Activated T-cell treated with anti-CD3 and anti-CD28 coated beads, Interleukin-2, amount 50 U/mL, for 1 hour (primary cell): Measurements from ENCODE around the gene CXCL17.
"Not testable (repeated sequence)": the region's sequence is repeated elsewhere in the genome, so short reads cannot be mapped to it uniquely, and the experiment has no call there.

Experiments
- DNase-seq: peaks from one replicate; pipeline ENCODE4 v3.0.0-alpha.2; 2020

Gene CXCL17

DNA sequence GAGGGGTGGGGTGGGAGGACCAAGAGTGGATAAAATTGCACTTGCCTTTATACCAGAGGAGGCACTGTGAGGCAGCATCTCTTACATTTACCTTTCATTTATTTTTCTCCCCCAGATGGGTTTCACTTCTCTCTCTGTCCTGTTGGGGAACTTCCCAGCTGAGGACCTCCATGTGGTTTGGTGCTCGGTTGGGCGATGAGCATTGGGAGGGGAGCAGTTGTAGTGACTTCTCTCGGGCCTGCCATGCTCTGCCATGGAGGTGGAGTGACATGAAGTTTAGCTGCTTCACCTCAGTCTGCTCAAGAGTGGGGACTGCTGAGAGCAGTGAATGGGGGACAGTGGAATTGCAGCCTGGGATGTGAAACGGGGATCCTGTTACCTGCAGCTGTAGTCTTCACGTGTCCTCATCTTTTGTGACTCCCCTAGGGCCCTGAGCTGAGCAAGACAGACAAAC is 23.1 kb upstream of the CXCL17 start:
- DNase-seq = no peak

DNA sequence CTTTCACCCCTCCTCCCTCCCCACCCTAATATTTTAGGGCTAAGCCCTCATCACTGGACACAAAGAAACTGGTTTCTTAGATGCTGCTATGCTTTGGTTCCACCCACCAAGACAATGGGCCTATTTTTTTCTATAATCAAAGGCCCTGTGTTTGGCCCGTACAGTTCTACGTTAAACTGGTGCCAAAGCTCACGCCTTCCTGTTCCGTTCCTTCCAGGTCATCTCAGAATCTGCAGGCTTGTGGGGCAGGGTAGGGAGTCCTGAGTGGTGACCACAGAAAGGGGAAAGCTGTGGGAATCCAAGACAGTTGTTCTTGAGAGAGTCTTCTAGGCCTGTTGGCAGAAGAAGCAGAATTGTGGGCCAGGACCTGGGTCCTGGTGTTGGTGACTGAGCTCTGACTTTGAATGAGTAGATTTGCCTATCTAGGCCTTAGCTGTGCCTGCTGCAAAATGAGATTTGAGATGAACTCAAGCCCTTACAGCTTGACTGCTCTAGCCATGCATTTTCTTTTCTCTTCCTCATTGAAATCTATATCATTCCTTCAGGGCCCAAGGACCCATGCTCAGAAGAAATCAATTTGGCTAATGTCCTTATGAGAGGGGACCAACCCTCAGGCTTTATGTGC is 19.1 kb upstream of the CXCL17 start:
- DNase-seq = no peak

DNA sequence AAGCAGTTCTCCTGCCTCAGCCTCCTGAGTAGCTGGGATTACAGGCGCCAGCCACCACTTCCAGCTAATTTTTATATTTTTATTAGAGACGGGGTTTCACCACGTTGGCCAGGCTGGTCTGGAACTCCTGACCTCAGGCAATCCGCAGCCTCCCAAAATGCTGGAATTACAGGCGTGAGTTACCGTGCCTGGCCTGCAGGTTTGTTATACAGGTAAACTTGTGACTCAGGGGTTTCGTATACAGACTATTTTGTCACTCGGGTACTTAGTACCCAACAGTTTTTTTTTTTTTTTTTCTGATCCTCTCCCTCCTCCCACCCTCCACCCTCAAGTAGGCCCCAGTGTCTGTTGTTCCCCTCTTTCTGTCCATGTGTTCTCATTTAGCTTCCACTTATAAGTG is 18.5 kb upstream of the CXCL17 start:
- DNase-seq = not testable (repeated sequence)

DNA sequence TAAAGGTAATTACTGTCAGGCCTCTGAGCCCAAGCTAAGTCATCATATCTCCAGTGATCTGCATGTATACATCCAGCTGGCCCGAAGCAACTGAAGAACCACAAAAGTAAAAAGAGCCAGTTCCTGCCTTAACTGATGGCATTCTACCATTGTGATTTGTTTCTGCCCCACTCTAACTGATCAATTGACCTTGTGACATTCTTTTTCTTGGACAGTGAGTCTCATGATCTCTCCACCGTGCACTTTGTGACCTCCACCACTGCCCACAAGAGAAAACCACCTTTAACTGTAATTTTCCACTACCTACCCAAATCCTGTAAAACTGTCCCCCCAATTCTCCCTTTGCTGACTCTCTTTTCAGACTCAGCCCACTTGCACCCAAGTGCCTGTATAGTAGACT is 17.2 kb upstream of the CXCL17 start:
- no peak for DNase-seq

GRCh38 chr19:42455621-42456081 is 12.9 kb upstream of the CXCL17 start:
- no peak for DNase-seq

DNA sequence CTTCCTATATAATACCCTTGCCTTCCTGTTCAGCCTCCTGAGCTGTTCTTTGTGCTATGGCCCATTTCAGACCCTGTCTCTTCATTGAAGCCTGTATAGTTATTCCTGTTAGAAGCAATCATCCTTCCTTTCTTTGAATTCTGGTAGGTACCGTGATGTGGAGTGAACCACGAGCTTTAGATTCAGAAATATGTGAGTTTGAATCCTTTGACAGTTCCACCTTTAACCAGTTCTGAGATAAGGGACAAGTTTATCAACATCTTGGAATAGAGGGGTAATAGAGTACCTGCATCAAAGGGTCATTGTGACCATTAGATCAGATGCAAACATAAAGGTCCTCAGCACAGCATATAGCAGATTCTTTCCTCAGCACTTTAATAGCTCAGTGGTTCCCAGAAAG is 12.3 kb upstream of the CXCL17 start:
- no peak for DNase-seq

GRCh38 chr19:42452590-42452989 is 9.8 kb upstream of the CXCL17 start:
- DNase-seq = no peak

- DNase-seq = peak; percentile 69
Observed at GRCh38 chr19:42450314-42450934, 7.7 kb upstream of the CXCL17 start.

GRCh38 chr19:42448306-42448705 is 5.6 kb upstream of the CXCL17 start:
- not testable (repeated sequence) for DNase-seq

DNA sequence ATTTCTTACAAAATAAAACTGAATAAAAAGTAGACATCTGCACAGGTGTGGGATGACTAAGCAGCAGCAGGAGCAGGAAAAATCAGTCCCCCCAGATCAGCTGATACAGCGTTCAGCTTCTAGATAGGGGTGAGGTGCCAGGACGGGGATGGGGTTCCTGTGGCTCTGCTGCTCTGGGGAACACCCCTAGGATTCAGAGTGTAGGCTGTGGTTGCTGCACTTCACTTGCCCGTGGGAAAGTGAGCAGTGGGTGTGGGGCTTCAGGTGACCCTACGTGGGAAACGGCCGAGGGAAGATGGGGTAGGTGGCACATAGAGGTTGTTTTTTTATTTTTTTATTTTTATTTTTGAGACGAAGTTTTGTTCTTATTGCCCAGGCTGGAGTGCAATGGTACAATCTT is 3.2 kb upstream of the CXCL17 start:
- no peak for DNase-seq

DNA sequence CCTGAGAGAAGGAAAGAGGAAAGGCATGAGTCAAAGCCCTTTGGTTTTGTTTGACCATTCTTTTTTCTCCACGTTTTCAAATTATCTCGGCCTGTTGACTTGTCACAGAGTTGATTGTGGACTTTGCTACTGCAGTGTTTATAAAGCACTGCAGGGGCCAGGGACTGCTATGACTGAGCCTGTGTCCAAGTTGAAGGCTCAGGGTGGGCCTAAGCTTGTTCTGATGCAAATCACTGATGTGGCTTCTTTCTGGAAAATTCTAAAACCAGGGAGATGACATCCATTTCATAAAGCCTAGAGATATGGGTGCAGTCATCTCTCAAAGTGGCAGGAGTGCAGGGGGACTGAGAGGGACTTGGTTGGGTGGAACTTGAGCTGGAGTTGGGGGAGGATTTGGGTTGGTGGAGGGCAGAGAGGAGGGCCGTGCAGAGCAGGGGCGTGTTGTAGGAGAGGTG is 1.2 kb upstream of the CXCL17 start:
- no peak for DNase-seq

DNA sequence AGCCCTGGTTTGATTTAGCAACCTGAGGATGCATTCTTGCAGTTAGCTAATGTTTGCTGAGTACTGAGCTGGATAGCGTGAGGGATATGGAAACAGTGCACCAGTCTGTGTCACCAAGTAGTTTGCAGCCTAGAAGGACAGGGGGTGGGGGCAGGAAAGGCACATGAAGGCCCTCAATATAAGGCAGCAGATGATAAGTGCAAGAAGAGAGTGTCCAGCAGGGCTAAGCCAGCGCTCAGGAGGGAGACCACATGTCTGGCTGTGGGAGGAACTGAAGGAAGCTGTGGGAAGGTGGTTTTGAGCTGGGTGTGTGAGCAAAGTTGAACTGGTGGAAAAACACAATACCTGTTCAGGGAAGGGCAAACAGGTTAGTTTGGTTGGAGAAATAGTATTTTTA is 1.7 kb downstream of the CXCL17 start:
- DNase-seq = peak; percentile 27

GRCh38 chr19:42440357-42441048 is 2.2 kb downstream of the CXCL17 start:
- DNase-seq = peak; percentile 82

GRCh38 chr19:42436006-42436405 is 6.7 kb downstream of the CXCL17 start:
- DNase-seq = no peak

DNA sequence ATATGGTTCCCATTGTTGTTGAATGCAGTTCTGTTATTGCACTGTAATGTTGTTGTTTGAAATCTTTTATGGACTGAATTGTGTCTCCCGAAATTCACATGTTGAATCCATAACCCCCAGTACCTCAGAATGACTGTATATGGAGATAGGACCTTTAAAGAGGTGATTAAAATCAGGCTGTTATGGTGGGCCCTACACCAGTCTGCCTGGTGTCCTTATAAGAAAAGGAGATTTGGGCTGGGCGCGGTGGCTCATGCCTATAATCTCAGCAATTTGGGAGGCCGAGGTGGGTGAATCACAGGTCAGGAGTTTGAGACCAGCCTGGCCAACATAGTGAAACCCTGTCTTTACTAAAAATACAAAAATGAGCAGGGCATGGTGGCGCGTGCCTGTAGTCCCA is 7.4 kb downstream of the CXCL17 start:
- no peak for DNase-seq

GRCh38 chr19:42433503-42434260 is 9.1 kb downstream of the CXCL17 start:
- peak; percentile 69 for DNase-seq

DNA sequence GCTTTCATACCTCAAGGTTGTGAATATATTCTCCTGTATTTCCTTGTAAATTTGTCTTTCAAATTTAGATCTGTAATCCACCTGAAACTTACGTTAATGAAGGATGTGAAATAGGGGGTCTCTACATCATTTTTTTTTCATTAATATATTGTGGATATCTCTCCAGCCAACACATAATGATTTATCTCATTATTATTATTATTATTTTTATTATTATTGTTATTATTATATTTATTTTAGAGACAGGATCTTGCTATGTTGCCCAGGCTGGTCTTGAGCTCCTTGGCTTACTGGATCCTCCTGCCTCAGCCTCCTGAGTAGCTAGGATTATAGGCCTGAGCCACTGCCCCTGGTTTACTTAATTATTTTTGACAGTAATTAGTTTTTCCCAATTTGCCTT is 11.3 kb downstream of the CXCL17 start:
- no peak for DNase-seq

GRCh38 chr19:42428676-42429075 is 14.1 kb downstream of the CXCL17 start:
- DNase-seq = no peak

- no peak for DNase-seq
Observed at GRCh38 chr19:42427313-42427712, 15.4 kb downstream of the CXCL17 start, which contains the start of gene LIPE. LIPE (minus strand) TSS chr19:42427388; CDS start chr19:42427149, 239 bp downstream.

GRCh38 chr19:42426643-42427042 is 16.1 kb downstream of the CXCL17 start:
- DNase-seq = no peak

- no peak for DNase-seq
Observed at GRCh38 chr19:42424712-42425131, 18.0 kb downstream of the CXCL17 start.

GRCh38 chr19:42424345-42424707 is 18.4 kb downstream of the CXCL17 start:
- DNase-seq = peak; percentile 27
